HG03060 (cell line): ENCODE measurements around the gene IL3RA.
A peak's percentile ranks its signal among the peaks of the same experiment; 100 is the strongest.

Experiments
- ATAC-seq: cut with Tn5 transposase; IDR thresholded peaks from one replicate; pipeline ENCODE4 v1.9.1; 2021; ENCODE audit warnings: low read depth, moderate number of reproducible peaks; ENCODE audit not compliant: unreplicated experiment

Gene IL3RA

GRCh38 chrX:1378306-1378759 lies 41.7 kb downstream of the IL3RA start:
- ATAC-seq = no peak

GRCh38 chrX:1380672-1381233 lies 44.2 kb downstream of the IL3RA start:
- ATAC-seq = no peak

- ATAC-seq = no peak
These were observed 48.2 kb downstream of the IL3RA start for GRCh38 chrX:1384658-1385252.

GRCh38 chrX:1385253-1386223 lies 49.0 kb downstream of the IL3RA start:
- ATAC-seq = no peak

GRCh38 chrX:1386338-1387127 lies 49.9 kb downstream of the IL3RA start:
- no peak for ATAC-seq

GRCh38 chrX:1387141-1387776 lies 50.7 kb downstream of the IL3RA start:
- no peak for ATAC-seq

- ATAC-seq = no peak
These were observed 52.1 kb downstream of the IL3RA start for GRCh38 chrX:1388651-1389050.

GRCh38 chrX:1389181-1389992 lies 52.8 kb downstream of the IL3RA start:
- ATAC-seq = no peak

GRCh38 chrX:1389993-1390285 lies 53.4 kb downstream of the IL3RA start:
- no peak for ATAC-seq

- no peak for ATAC-seq
These were observed 54.2 kb downstream of the IL3RA start for GRCh38 chrX:1390621-1391369.

- ATAC-seq = no peak
These were observed 54.8 kb downstream of the IL3RA start for GRCh38 chrX:1391370-1391706.

GRCh38 chrX:1391707-1392375 lies 55.3 kb downstream of the IL3RA start, which contains the start of gene SLC25A6:
Gene SLC25A6, minus strand, starts transcription at chrX:1392113. Its CDS starts 104 bp downstream, at chrX:1392009.
- peak; percentile 87 for ATAC-seq

- no peak for ATAC-seq
These were observed 55.9 kb downstream of the IL3RA start for GRCh38 chrX:1392376-1393068.

- no peak for ATAC-seq
These were observed 57.5 kb downstream of the IL3RA start for GRCh38 chrX:1393871-1394615.

GRCh38 chrX:1394731-1395501 lies 58.3 kb downstream of the IL3RA start:
- no peak for ATAC-seq

- ATAC-seq = no peak
These were observed 59.1 kb downstream of the IL3RA start for GRCh38 chrX:1395646-1396216.
